Measurements from ENCODE around the gene SIDT1.

Gene SIDT1

DNA sequence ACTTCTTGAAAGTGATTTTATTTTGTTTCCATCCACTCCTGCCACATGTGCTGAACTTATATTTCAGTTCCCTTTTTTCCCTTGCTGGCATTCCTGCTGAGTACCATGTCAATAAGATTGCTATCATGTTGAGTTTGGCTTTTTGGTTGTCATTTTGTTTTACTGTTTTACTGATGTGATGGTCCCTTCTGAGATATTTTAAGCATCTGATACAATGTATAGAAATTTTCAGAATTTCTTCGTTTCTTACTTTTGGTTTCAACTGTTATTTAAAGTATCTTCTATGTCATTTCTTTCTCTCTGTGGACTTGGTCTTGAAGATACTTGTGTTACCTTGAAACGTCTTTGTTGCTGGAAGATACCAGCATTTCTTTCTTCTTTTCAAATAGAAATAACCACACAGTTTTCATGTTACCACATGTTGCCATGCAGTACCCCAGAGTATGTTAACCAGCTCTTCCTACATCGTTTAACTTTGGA is 14.1 kb downstream of the SIDT1 start:
- DNase-seq, result no peak

DNA sequence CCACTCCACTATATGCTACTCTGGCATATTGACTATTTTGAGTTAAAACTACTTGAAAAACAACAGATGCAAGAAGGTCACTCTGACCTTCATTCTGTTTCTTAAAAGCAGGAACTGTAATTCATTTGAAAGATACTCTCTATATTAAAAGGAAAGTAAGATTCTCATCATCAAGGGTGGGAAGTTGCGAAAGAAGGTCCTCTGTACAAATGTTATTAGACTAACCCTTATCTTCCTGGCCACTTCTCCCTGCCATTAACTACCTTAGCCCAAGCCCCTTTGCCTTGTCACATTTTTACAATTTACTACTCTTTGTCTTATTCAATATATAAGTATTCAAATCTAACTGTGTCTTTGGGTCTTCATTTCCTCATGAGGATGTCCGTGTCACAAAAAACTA is 16.1 kb downstream of the SIDT1 start:
- no peak for DNase-seq

DNA sequence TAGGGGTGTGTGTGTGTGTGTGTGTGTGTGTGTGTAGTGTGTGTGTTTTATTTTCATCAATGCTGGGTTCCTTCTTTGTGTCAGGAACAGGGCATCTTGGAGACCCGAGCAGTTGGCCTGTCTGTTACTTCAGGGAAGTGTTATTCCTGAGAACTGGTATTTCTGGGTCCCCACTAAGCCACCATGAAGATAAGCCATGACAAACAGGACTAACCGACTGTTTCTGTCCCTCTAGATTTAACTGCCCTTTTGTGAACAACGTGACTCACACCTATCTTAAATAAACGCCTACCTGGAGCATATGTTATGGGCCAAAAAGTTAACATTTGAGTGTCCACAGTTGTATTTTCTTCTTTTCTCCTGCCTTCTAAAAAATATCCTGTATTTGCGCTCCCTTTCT is 19.5 kb downstream of the SIDT1 start:
- DNase-seq, result no peak

DNA sequence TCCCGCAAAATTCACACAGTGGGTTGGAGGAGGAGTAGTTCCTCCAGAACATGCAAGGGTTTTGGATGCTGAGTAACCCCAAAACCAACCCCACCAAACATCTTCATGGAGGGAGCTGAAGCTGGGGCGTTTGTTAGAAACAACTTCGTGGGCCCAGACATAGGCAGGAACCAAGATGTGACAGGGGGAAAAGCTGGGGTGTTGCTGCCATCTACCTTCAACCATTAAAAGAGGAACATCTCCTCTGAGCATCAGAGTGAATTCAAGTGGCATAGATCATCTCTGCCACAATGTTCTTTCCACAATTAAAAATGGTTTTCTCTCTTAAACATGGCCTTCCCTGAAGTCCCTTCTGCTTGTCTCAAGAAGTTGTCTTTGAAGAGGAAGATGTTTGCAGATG is 20.5 kb downstream of the SIDT1 start:
- DNase-seq, result no peak

DNA sequence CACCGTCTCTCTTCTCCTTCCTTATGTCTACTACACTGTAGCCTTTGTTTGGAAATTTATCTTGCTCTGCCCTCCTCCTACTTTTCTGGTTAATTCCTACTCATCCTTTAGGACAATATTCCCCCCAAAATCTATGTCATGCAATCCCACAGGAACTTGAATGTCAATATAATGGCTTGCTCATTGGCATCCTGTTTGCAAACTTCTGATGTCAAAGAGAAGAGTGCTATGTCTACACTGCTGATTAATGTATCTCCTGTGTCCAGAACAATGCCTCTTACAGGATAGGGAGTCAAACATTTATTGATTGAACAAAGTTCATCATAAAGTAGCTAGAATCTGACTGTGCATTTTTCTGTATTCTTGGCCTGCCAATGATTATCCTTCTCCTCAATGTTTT is 22.8 kb downstream of the SIDT1 start:
- DNase-seq, result no peak

DNA sequence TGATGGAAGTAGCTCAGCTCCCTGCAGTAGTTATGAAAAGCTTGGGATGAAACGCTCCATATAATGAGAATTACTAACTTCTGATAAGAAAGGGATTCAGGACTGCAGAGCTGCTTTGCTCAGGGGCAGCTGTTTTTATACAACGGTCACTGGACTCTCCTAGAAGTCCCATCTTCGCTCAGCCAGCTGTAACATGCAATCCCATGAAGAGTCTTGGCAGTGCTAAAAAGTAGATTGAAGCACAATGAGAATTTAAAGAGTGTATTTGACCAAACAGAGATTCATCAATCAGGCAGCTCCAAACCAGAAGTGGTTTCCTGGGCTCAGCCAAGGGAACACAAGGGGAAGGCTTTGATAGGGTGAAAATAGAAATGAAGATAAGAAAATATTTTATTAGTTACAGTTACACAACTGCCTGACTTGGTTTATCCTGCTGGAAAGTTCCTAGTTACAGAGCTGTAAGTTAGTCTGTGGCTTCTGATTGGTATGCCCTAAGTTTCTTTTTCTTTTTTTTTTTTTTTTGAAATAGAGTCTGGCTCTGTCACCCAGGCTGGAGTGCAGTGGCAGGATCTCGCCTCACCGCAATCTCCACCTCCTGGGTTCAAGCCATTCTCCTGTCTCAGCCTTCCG is 24.1 kb downstream of the SIDT1 start:
- DNase-seq, result no peak

DNA sequence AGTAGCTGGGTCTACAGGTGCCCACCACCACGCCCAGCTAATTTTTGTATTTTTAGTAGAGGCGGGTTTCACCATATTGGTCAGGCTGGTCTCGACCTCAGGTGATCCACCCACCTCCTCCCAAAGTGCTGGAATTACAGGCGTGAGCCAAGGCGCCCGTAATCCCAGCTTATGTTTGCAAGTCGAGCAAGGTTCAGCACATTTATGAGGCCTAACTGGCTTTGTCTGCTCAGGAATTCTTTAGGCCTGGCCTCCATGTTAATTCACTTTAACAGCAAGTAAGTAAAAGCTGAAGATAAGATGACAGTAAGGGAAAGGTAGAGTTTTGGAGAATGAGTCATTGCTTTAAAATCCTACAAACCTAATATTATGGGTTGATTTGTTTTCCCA is 24.6 kb downstream of the SIDT1 start:
- no peak for DNase-seq

DNA sequence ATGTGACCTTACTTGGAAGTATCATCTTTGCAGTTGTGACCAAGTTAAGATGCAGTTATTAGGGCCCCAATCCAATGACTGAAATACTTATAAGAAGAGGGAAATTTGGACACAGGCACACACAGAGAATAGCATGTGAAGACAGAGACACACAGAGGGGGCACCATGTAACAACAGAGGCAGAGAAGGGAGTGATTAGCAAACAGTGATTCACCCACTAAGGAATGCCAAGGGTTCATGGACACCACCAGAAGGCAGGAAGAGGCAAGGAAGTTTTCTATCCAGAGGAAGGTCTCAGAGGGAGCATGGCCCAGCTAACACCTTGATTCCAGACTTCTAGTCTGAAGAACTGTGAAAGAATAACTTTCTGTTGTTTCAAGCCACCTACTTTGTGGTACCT is 25.0 kb downstream of the SIDT1 start:
- no peak for DNase-seq

DNA sequence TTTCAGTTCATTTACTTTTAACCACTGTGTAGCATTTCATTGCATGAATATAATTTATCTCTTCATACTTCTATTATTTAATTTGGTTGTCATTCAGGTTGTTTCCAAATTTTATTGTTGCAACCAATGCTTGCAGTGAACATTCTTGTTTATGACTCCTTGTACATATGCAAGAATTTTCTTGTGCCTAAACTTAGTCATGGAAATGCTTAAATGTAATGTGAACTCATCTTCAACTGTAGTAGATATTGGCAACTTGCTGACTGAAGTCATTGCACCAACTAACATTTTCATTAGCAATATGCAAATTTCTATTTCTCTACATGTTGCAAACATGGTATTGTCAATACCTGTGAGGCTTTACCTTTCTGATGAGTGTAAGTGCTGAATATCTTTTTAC is 26.7 kb downstream of the SIDT1 start:
- no peak for DNase-seq

DNA sequence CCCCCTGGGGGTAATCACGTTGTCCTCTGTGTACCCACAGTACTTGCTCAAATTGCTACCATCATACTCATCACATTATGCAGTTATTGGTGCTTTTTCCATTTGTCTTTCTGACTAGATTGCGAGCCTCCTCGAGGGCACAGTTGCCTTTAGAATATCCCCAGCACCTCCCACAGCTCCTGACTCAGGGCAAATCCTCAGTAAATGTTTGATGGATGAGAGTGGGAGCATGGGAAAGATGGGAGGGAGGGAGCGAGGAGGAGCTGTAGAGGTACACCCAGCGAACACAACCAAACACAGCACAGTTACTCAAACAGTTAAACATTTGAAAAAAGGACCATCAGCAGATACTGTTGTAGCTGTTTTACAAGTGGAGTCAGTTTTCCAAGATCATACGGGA is 27.9 kb downstream of the SIDT1 start:
- no peak for DNase-seq

DNA sequence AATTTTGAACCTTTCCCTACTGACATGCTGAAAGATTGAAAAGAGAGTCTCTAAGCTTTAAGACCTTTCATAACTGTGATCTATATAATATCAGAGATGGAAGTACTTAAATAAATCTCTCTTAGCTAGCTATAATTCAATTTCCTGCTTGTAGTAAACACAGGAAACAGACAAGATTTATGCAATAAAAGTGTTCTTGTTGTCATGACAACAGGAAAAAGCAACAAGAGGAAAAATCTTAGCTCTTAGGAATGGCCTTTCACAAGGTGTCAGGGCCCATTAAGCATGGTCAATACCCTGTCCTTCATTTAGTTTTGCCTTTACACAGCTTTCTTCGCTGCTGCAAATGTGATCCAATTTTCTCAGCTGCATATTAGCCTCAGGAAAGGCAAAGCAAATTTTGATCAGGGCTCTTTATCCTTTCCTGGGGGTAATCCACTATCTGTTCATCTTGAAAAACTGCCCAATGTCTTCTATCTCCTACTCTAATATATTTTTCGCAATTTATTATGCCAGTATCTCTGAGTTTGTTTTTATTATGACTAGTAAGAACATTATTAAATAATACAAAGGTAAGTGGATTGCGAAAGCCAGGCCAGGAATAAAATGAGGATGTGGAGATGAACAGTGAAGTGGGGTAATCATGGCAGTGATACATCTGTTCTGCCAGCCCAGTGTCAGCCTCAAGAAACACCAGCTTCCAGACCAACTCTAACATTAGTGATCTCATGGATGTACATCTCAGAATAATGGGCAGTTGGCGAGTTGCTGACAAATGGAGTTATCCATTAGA is 28.7 kb downstream of the SIDT1 start:
- no peak for DNase-seq

DNA sequence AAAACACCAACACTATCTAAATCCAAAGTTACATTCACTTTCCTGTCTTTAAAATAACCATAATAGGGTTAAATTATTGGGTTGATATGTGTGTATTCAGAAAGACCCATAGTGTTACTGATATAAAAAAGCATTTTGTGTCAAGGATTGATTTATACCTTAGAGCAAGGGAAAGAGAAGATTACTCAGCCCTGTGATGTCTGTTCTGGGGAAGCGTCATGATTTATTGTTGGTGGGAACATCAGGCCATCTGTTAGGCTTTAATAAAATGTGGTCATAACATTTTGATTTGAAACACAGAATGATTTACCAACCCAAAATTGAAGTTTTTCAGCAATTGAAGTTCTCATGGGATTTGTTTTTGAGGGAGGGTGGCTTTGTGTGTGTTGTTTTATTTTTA is 33.2 kb downstream of the SIDT1 start:
- DNase-seq, result no peak

DNA sequence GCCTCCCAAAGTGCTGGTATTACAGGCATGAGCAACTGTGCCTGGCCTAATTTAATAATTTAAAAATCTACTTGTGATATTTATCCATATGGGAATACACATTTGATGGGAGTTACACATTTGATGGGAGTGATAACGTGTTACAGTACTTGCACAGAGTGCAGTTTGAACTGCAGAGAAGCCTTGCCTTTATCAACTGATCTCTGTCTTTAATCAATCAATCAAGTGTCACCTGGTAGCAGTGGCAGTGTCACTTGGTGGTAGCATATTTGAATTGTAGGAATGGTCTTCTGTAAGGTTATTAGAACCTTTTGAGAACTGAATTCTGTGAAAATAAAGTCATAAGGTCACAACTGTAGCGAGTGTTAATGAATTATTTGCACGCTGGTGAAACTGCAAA is 37.8 kb downstream of the SIDT1 start:
- no peak for DNase-seq

DNA sequence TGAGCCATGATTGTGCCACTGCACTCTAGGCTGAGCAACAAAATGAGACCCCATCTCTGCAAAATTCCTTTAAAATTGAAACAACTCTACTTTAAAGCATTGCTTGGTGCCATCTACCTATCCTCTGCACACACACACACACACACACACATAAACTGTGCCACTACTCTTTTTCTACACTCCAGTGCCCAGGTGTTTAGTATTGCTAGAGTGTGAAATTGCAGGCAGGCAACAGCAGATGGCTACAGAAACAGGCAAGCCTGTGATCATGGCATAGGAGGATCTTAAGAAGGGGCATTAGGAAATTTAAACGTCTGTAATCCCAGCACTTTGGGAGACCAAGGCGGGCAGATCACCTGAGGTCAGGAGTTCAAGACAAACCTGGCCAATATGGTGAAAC is 39.0 kb downstream of the SIDT1 start:
- no peak for DNase-seq

DNA sequence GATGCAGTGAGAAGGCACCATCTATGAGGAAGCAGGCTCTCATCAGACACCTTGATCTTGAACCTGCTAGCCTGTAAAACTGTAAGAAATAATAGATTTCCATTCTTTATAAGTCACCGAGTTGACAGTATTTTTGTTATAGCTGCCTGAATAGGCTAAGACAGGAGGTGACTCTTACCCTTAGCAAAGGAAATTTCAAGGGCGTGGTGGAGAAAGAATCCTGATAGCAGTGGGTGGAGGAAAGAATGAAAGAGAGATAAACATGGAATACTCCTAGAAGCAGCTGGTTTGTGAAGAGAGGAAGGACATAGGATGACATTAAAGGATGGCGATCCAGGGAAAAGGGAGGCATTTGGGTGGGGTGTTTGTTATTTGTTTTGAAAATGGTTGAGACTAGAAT is 41.4 kb downstream of the SIDT1 start:
- no peak for DNase-seq

DNA sequence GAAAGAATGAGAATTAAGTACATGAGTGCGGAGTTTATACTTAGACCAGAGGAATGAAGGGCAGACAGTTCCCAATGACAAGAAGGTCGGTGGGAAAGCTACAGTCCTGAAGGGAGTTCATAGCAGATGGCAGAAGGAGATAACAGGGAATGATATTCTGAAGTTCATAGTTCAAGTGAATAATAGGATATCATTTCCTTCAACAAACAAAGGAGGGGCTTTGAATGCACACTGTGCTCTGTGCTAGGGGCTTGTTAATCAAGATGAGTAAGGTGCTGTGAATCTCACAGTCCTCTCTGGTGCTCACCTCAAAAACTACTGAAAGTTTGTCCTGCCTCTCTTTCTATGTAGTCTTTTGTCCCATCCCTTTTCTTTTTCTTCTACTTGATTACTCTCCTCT is 41.9 kb downstream of the SIDT1 start:
- no peak for DNase-seq

DNA sequence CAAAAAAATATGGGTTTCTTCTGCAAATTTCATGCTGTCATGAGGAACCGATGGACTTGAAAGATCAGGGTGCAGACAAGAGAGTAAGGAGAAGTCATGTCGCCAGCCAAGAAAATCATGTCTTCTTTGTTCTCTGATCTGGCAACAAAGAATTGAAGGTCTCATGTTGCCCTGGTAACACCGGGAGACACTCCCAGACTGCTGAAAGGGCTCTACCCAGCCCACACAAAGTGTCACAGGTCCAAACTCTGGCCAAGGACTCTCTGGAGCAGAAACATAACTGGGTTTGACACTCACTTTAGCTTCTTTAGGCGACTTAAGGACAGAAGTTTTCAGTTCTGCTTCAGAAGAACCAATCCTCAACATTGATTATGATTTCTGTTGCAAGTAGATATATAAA is 42.9 kb downstream of the SIDT1 start:
- DNase-seq, result no peak

DNA sequence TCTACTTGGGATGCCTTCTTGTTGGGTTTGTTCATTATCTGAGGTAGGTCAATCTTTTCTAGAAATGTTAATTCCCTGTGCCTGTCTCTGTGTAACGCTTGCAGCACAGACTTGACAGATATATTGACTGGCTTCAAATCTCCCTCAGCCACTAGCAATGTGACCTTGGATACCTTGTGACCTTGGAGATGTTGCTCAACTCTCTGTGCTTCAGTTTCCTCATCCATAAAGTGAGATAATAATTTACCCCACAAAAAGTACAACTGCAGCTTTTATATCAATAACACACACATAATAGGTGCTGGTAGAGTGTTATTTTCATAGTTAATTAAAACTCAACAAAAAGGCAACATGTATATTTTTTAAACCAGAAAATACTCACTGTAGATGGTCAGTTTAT is 52.9 kb downstream of the SIDT1 start:
- DNase-seq, result no peak

DNA sequence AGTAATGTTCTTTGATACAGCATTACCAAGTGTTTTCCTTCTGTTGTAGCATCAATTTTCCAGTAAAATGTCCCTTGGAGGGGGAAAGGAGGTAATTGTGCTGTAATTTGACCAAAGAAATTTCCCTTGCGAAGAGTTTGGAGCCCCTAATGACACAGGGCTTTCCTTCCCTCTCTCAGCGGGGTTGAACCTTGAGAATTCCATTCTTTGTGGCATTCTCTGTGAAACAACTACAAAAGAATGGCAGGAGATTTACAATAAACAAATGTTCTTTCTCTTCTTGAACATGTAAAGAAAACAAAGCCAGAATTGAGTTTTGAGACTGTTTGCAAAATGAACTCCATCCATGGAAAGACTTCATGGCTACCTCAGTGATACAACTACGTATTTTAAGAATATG is 53.4 kb downstream of the SIDT1 start:
- no peak for DNase-seq

DNA sequence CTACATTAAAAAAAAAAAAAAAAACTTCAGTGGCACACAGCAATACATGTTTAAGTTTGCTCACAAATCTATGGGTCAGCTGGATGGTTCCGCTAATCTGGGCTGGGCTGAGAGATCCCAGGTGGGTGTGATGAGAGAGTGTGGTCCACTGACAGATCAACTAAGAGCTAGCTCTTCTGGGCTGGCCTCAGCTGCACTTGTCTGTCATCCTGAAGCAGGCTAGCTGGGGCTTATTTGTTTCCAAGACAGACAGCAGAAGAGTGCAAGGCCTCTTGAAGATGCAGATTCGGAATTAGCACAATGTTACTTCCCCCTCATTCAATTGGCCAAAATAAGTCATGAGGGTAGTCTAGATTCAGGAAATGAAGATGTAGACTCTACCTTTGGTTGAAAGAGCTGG is 56.5 kb downstream of the SIDT1 start:
- DNase-seq, result no peak

DNA sequence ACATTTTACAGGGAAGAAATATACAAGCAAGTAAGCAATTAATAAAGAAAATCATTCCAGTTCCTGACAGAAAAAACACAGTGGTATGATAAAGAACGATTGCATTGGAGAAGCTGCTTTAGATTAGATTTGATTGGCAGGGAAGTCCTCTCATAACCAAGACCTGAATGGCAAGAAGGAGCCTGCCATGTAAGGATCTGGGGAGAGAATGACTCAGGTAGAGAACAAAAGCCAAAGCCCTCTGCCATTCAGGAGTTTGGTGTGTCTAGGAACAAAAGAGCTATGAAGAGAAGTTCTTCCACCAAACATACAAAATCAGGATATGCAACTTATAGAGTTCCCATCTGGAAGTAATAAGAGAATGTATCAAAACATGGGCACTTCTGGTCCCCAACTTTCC is 57.6 kb downstream of the SIDT1 start:
- no peak for DNase-seq

DNA sequence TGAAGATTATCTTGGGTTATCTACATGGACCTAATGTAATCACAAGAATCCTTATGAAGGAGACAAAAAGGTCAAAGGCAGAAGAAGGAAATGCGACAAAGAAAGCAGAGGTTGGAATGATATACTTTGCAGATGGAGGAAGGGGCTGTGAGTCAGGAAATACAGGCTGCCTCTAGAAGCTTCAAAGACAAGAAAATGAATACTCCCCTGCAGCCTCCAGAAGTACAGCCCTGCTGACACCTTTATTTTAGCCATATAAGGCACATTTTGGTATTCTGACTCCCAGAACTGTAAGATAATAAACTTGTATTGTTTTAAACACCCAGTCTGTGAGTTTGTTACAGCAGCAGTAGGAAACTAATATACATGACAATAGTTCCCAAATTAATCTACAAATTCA is 58.6 kb downstream of the SIDT1 start:
- no peak for DNase-seq

DNA sequence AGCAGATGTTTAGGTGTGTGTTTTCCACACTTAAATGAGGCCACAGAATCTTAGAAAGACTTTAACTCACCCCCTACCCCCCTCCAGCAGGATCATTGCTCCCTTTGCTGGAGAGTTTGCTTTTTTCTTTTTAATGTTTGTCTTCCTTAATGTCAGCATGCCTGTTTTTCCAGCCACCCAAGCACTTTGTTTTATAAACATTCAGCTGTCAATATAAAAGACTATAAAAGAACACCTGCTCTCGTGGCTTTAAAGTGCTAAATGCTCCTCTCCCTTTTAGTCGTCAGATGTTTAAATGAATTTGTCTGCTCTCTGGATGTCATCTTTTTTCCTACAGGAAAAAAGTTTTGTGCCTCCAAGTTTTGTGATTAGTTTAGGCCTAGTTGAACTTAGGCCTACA is 61.7 kb downstream of the SIDT1 start:
- DNase-seq, result no peak

DNA sequence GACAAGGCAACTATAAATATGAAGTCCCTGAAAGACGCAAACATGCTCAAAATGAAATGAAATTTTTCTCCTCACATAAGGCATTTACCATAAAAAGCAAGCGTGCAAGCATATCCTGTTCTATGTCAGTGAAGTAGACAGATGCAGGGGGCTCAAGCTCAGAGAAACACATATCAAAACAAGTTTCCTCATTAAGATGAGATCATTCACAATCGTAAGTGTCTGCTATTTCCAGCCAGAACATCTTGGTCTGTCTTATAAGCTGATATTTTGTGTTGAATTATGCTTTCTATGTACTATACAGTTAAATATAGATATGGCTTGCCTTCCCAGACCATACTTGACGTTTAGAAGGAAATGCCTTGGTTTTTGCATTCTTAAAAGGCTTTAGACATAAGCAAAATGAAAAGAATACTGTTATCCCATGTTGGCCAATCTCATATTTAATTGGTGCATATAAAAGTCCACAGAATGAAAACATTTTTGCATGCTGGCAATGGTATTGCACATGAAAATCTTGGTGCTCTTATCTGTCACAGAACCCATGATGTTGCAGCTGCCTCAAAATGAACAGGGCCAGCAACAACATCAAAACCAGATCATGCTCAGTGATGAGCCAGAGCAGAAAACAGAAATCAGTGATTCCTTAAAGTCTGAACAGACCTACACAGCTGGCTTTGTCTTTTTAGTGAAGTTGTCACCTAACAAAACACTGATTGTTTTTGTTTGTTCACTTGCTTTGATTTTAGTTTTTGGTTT is 65.4 kb downstream of the SIDT1 start:
- DNase-seq, result no peak

All from activated CD4-positive, alpha-beta T cell treated with anti-CD3 and anti-CD28 coated beads, Interleukin-2, Interleukin-6, amounts not matched to agents 100 ng/mL and 50 ng/mL, durations not matched to agents 16 hours and 8 hours (primary cell).